GM20000 (cell line): Measurements from ENCODE around the gene PXMP4.

ENCODE experiments used
- DNase-seq: peaks from one replicate; pipeline ENCODE4 v3.0.0; 2012; ENCODE audit warnings: low spot score
- CTCF ChIP-seq: IDR thresholded peaks from 2 replicates; pipeline ENCODE4 v1.5.1; 2012; ENCODE audit warnings: mild to moderate bottlenecking, control low read depth; ENCODE audit errors: extremely low read depth, missing control alignments

Gene PXMP4

GRCh38 chr20:33744773-33745385, 24.8 kb upstream of the PXMP4 start:
- TF ChIP-seq CTCF = no peak
- DNase-seq = no peak

- TF ChIP-seq CTCF = no peak
- no peak for DNase-seq
Observed at GRCh38 chr20:33744181-33744580, 24.1 kb upstream of the PXMP4 start.

GRCh38 chr20:33740189-33740588, 20.1 kb upstream of the PXMP4 start:
- no peak for DNase-seq
- TF ChIP-seq CTCF = no peak

GRCh38 chr20:33739493-33739892, 19.4 kb upstream of the PXMP4 start:
- DNase-seq = no peak
- no peak for TF ChIP-seq CTCF

GRCh38 chr20:33736962-33737361, 16.9 kb upstream of the PXMP4 start:
- DNase-seq = no peak
- TF ChIP-seq CTCF = no peak

GRCh38 chr20:33733654-33734576, 13.8 kb upstream of the PXMP4 start:
- no peak for TF ChIP-seq CTCF
- DNase-seq = peak; percentile 51
